ENCODE measurements around the gene CLEC2A. TPM values are rescaled to one million over a fixed set of nuclear protein-coding genes. Genes with fewer than 3 reads are reported as not detected.

The CLEC2A gene
- total and polyA plus RNA-seq, 2 donors (not counting 3 experiments of a cell fraction or from before 2014, with no cell fraction given) = not detected

DNA sequence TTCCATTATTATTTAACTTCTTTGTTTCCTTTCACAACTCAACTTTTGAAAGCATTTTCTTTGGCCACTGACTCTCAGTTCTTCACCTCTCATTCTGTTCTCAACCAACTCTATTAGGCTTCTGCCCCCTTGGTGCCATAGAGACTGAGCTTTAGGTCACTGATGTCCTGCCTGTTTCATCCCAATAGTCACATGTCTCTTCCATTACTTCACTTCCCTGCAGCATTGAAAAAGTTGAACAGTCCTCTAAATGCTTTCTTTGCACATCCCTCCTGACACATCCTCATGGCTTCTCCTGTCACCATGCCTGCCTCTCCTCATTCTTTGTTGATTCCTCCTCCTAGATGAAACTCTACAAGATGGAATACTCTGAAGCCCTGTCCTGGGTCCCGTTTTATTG lies 41.8 kb upstream of the CLEC2A start:
- dilution Hi-C loops (cut with MboI; ENCODE audit: extremely low pct_ligation_motif_present, low sequenced_read_pairs) = no loop called here
- intact Hi-C loops (cut with micrococcal nuclease) = no loop called here
- H3K4me2 ChIP-seq (ENCODE audit: insufficient read depth, low read length) = no peak overlapping the region
- ChIA-PET POLR2A (no interaction called here), CTCF (no interaction called here)
- BruUV-seq (replicated peaks) = no TSS peak
- no peaks in the 10 kb centered on the region for H3K36me3 ChIP-seq (ENCODE audit: control insufficient read depth in 2 of 2, extremely low read depth in 1 of 2, insufficient read depth in 2 of 2, low read length in 2 of 2)
- DNase-seq (ENCODE audit: low read depth, low spot score) = no peak
- no peaks in the 10 kb centered on the region for H4K20me1 ChIP-seq (replicated peaks; ENCODE audit: control insufficient read depth, extremely low read depth, insufficient read depth, low read length)
- H3K79me2 ChIP-seq (ENCODE audit: control insufficient read depth, insufficient read depth, low read length) = no peaks in the 10 kb centered on the region
- FAIRE-seq = no peak
- no peaks in the 10 kb centered on the region for H3K9me1 ChIP-seq (replicated peaks; ENCODE audit: control insufficient read depth, extremely low read depth, insufficient read depth, low read length)
- no peaks in the 10 kb centered on the region for H3K4me1 ChIP-seq (ENCODE audit: control insufficient read depth, extremely low read depth, insufficient read depth, low read length)
- TF ChIP-seq, protein P1, sequence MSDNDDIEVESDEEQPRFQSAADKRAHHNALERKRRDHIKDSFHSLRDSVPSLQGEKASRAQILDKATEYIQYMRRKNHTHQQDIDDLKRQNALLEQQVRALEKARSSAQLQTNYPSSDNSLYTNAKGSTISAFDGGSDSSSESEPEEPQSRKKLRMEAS (IDR thresholded peaks at IDR 0.05; ENCODE audit: insufficient read depth, insufficient read length) = no peak
- TF ChIP-seq GATA2 (IDR thresholded peaks at IDR 0.05; ENCODE audit: insufficient read depth, insufficient read length, low read depth, low read length) = no peak
- TF ChIP-seq, protein P2, sequence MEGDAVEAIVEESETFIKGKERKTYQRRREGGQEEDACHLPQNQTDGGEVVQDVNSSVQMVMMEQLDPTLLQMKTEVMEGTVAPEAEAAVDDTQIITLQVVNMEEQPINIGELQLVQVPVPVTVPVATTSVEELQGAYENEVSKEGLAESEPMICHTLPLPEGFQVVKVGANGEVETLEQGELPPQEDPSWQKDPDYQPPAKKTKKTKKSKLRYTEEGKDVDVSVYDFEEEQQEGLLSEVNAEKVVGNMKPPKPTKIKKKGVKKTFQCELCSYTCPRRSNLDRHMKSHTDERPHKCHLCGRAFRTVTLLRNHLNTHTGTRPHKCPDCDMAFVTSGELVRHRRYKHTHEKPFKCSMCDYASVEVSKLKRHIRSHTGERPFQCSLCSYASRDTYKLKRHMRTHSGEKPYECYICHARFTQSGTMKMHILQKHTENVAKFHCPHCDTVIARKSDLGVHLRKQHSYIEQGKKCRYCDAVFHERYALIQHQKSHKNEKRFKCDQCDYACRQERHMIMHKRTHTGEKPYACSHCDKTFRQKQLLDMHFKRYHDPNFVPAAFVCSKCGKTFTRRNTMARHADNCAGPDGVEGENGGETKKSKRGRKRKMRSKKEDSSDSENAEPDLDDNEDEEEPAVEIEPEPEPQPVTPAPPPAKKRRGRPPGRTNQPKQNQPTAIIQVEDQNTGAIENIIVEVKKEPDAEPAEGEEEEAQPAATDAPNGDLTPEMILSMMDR (IDR thresholded peaks at IDR 0.05; ENCODE audit: extremely low read depth in 1 of 2, insufficient read depth in 1 of 2, low read depth in 1 of 2, low read length in 2 of 2) = no peak
- no peak for TF ChIP-seq POLR2A (IDR thresholded peaks at IDR 0.05; ENCODE audit: low read depth, low read length)
- TF ChIP-seq EZH2 (IDR thresholded peaks at IDR 0.05; ENCODE audit: borderline replicate concordance, low read depth, low read length, severe bottlenecking) = no peak
- no peak for TF ChIP-seq MYC (IDR thresholded peaks at IDR 0.05; ENCODE audit: low read depth, low read length)
- TF ChIP-seq JUN (IDR thresholded peaks at IDR 0.05; ENCODE audit: borderline replicate concordance, insufficient read depth, insufficient read length, low read depth) = no peak
- TF ChIP-seq POLR2AphosphoS5 (IDR thresholded peaks at IDR 0.05; ENCODE audit: insufficient read depth, low read depth, low read length) = no peak
- no peak for TF ChIP-seq FOS (IDR thresholded peaks at IDR 0.05; ENCODE audit: borderline replicate concordance, insufficient read depth, low read length)
- no peaks in the 10 kb centered on the region for H3K9me3 ChIP-seq (replicated peaks; ENCODE audit: control insufficient read depth, insufficient read depth, low read length)
- peaks cover 4 to 5% of the 10 kb centered on the region in 2 experiments for H3K27me3 ChIP-seq (ENCODE audit: control insufficient read depth in 2 of 2, insufficient read depth in 2 of 2, low read length in 2 of 2)
- H2AFZ ChIP-seq (ENCODE audit: low read depth, low read length) = no peak overlapping the region
- H3K27ac ChIP-seq (ENCODE audit: insufficient read depth, low read depth, low read length) = no peak overlapping the region
- no peak overlapping the region for H3K9ac ChIP-seq (replicated peaks; ENCODE audit: extremely low read depth, insufficient read depth, low read length)
- H3K4me3 ChIP-seq (replicated peaks in 1 of 3; ENCODE audit: insufficient read depth in 1 of 3, low read depth in 1 of 3, low read length in 3 of 3) = no peak overlapping the region
